Measurements from ENCODE around the gene CD7. TPM values are rescaled to one million over a fixed set of nuclear protein-coding genes. Genes with fewer than 3 reads are reported as not detected.

CD7 gene
- total RNA-seq, 1 donor from 2014 or later, result 0.52 TPM

DNA sequence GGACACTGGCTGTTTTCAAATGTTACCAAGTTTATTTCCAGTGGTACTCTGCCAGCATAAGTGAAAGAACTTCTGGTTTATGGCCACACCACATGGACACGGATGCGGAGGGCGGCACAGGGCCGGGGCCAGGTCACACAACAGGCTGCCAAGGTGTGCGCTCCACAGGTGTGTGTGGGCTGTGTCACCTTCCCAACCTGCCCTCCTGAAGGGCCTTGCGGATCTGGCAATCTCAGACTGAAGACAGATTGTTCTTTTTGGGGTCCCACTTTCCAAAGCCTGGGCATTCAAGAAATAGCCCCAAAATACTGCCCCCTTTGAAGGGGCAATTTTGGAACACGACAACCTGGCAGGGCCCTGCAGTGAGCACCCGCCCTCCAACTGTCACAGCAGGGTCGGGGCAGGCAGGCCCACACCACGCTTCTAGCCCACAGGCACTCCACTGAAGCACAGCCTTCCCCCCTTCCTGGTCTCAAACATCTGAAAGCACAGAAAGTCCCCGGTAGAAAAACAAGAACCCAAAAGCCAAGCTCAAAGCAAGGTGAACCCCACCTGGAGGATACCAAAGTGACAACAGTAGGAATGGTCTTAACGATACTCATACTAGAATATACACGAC is 47.4 kb downstream of the CD7 start:
- peak overlapping the region in 2 of 3 donors; percentile 23 to 68 for H3K9ac ChIP-seq (ENCODE audit: low read depth in 1 of 3, low read length in 3 of 3)
- H3K27ac ChIP-seq (ENCODE audit: low read depth, low read length), result peak overlapping the region; percentile 34
- no peaks in the 10 kb centered on the region for H3K27me3 ChIP-seq (ENCODE audit: control insufficient read depth in 3 of 3, insufficient read depth in 3 of 3, low read length in 3 of 3)
- H3K36me3 ChIP-seq (ENCODE audit: control insufficient read depth in 3 of 3, insufficient read depth in 3 of 3, low read length in 3 of 3), result peaks cover 12 to 25% (median 16%) of the 10 kb centered on the region in 3 donors
- no peak overlapping the region for H3K4me3 ChIP-seq (ENCODE audit: low read length in 3 of 3)
- H3K4me1 ChIP-seq (ENCODE audit: control insufficient read depth in 3 of 3, insufficient read depth in 3 of 3, low read length in 3 of 3), result peaks cover 66 to 80% (median 70%) of the 10 kb centered on the region in 3 donors
- H3K9me3 ChIP-seq (ENCODE audit: control insufficient read depth in 3 of 3, low read length in 3 of 3), result no peaks in the 10 kb centered on the region

DNA sequence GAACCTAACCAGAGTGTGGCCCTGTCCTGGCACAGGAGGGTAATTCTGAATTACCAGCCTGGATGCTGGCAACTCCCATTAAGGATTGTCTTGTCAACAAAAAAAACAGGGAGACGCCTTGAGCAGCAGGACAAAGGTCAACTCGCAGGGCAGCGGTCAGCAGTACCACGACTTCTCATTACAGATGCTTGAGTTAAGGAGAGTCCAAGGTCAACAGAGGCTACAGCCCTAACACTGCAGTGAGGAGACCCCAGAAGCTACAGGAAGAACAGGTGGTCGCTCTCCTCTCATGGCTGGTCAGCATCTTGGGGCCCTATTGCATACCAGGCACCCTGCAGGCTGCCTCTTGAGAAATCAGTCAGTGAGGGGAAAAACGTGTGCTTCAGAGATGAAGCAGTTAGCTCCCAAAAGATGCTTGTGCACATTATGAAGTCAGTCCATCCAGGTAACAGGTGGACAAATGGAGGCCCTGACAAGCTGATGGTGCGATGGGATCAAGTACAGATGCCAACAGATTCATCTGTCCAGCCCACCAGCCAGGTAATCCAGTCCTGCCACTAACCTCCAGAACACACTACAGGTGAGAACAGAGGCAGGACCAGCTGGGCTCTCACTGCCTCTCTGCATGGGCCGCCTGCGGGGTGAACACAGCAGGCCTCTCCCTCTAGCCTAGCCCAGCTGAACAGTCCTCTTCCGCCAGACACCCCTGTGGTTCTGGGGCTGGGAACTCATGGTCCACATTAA is 48.1 kb downstream of the CD7 start:
- H3K36me3 ChIP-seq (ENCODE audit: control insufficient read depth in 3 of 3, insufficient read depth in 3 of 3, low read length in 3 of 3), result peaks cover 17 to 31% (median 19%) of the 10 kb centered on the region in 3 donors
- peak overlapping the region in 2 of 3 donors; percentile 23 to 68 for H3K9ac ChIP-seq (ENCODE audit: low read depth in 1 of 3, low read length in 3 of 3)
- H3K27ac ChIP-seq (ENCODE audit: low read depth, low read length), result peak overlapping the region; percentile 34
- H3K4me1 ChIP-seq (ENCODE audit: control insufficient read depth in 3 of 3, insufficient read depth in 3 of 3, low read length in 3 of 3), result peaks cover 63 to 78% (median 69%) of the 10 kb centered on the region in 3 donors
- no peaks in the 10 kb centered on the region for H3K27me3 ChIP-seq (ENCODE audit: control insufficient read depth in 3 of 3, insufficient read depth in 3 of 3, low read length in 3 of 3)
- H3K9me3 ChIP-seq (ENCODE audit: control insufficient read depth in 3 of 3, low read length in 3 of 3), result no peaks in the 10 kb centered on the region
- no peak overlapping the region for H3K4me3 ChIP-seq (ENCODE audit: low read length in 3 of 3)

DNA sequence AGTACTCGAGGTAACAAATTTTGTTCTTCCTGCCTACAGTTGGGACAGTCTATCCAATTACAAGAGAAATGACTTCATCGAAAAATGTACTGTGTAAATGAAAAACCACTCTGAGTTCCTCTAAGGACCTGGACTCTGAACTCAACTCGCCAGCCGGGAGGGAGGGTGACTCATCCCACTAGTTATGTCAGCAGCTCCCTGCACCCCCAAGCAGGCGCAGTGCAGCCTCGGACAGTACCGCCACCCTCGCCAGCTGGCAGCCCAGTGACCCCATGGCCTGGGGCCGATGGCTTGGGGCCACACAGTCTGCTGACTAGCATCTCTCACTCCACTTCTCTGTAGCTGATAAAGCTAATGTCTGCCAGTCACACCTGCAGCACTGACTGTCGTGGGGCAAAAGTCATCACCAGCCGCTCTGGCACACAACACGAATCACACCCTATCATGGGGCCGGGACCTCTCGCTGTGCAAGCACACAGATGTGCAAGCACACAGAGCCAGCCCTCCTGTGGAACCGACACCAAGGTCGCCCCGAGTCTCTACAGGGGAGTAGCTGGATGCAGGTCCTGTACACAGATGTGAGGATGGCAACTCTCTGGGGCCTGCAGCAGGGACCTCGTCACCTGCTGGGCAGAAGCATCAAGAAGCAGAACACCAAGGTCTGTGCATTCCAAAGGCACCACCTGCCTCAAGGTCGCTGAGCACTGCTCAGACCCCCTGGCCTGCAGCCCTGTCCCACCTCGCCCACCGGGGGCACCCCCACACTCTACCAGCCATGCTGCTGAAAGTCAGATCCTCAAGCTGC is 49.6 kb downstream of the CD7 start:
- H3K9ac ChIP-seq (ENCODE audit: low read depth in 1 of 3, low read length in 3 of 3), result peak overlapping the region; percentile 70 to 77 (median 73)
- H3K27ac ChIP-seq (ENCODE audit: low read depth, low read length), result peak overlapping the region; percentile 97
- no peaks in the 10 kb centered on the region for H3K9me3 ChIP-seq (ENCODE audit: control insufficient read depth in 3 of 3, low read length in 3 of 3)
- peak overlapping the region; percentile 49 to 64 (median 57) for H3K4me3 ChIP-seq (ENCODE audit: low read length in 3 of 3)
- peaks cover 56 to 71% (median 62%) of the 10 kb centered on the region in 3 donors for H3K4me1 ChIP-seq (ENCODE audit: control insufficient read depth in 3 of 3, insufficient read depth in 3 of 3, low read length in 3 of 3)
- peaks cover 30 to 41% (median 32%) of the 10 kb centered on the region in 3 donors for H3K36me3 ChIP-seq (ENCODE audit: control insufficient read depth in 3 of 3, insufficient read depth in 3 of 3, low read length in 3 of 3)
- H3K27me3 ChIP-seq (ENCODE audit: control insufficient read depth in 3 of 3, insufficient read depth in 3 of 3, low read length in 3 of 3), result no peaks in the 10 kb centered on the region

DNA sequence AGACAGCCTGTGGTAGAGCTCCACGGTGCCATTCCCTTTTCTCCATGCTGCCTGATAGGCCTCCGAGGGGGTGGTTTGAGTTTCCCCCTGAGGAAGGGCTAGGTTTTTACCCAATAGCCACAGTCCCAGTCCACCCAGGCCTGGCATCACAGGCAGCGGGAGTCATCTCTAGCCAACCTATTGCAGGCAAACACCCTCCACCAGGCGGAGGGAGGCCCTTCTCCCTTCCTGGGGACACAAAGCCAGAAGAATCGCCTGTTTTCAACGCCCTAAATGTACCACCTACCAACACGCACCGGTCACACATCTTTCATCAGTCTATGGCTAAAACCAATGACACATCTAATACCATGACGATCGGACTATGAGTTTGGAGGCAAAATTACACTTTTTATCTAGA is 51.3 kb downstream of the CD7 start:
- Histone ChIP-seq H3K4me3 (ENCODE audit: low read length in 3 of 3) (no peak overlapping the region), H3K9me3 (ENCODE audit: control insufficient read depth in 3 of 3, low read length in 3 of 3) (no peaks in the 10 kb centered on the region), H3K27ac (ENCODE audit: low read depth, low read length) (peak overlapping the region; percentile 97), H3K9ac (ENCODE audit: low read depth in 1 of 3, low read length in 3 of 3) (peak overlapping the region in 1 of 3 donors; percentile 57), H3K4me1 (ENCODE audit: control insufficient read depth in 3 of 3, insufficient read depth in 3 of 3, low read length in 3 of 3) (peaks cover 47 to 56% (median 47%) of the 10 kb centered on the region in 3 donors), H3K27me3 (ENCODE audit: control insufficient read depth in 3 of 3, insufficient read depth in 3 of 3, low read length in 3 of 3) (no peaks in the 10 kb centered on the region), H3K36me3 (ENCODE audit: control insufficient read depth in 3 of 3, insufficient read depth in 3 of 3, low read length in 3 of 3) (peaks cover 41 to 50% (median 46%) of the 10 kb centered on the region in 3 donors)

Other genes with a start within 250 kb of the CD7 start
- 26.1 TPM for gene FASN, start 219.4 kb downstream of the CD7 start, total RNA-seq
- 11.5 TPM for gene CCDC57, start 104.8 kb downstream of the CD7 start, total RNA-seq
- 13.0 TPM for gene SLC16A3, start 88.6 kb downstream of the CD7 start, total RNA-seq
- gene CSNK1D, start 43.9 kb downstream of the CD7 start, total RNA-seq, result 21.4 TPM
- gene SECTM1, start 16.2 kb upstream of the CD7 start, total RNA-seq, result 13.0 TPM
- 0.52 TPM for gene TEX19, start 41.6 kb upstream of the CD7 start, total RNA-seq
- gene UTS2R, start 54.2 kb upstream of the CD7 start, total RNA-seq, result 1.6 TPM
- gene HEXD, start 100.7 kb upstream of the CD7 start, total RNA-seq, result 11.5 TPM
- gene OGFOD3, start 101.0 kb upstream of the CD7 start, total RNA-seq, result 20.9 TPM
- gene CYBC1, start 133.1 kb upstream of the CD7 start, total RNA-seq, result 15.1 TPM
- gene NARF, start 141.1 kb upstream of the CD7 start, total RNA-seq, result 21.9 TPM
- gene FOXK2, start 202.1 kb upstream of the CD7 start, total RNA-seq, result 27.7 TPM